ENCODE measurements around the gene DTX3.
A peak's percentile ranks its signal among the peaks of the same experiment; 100 is the strongest.
"Not testable (repeated sequence)": the region's sequence is repeated elsewhere in the genome, so short reads cannot be mapped to it uniquely, and the experiment has no call there.

The DTX3 gene

GRCh38 chr12:57626921-57627445 is 22.4 kb downstream of the DTX3 start:
- peak in 1 of 2 donors; percentile 39 for DNase-seq (ENCODE audit: low spot score in 2 of 2)
- H3K36me3 Mint-ChIP-seq, result no peaks in the 10 kb centered on the region
- no peak for ATAC-seq
- H3K27ac Mint-ChIP-seq, result no peak overlapping the region
- peak overlapping the region; percentile 29 for H3K4me3 Mint-ChIP-seq
- H3K4me1 Mint-ChIP-seq, result peaks cover 31% of the 10 kb centered on the region
- H3K9me3 Mint-ChIP-seq, result no peaks in the 10 kb centered on the region

GRCh38 chr12:57627501-57628279 is 23.1 kb downstream of the DTX3 start:
- H3K4me3 Mint-ChIP-seq, result peak overlapping the region; percentile 29
- DNase-seq (ENCODE audit: low spot score in 2 of 2), result peak in 1 of 2 donors; percentile 52

GRCh38 chr12:57628280-57629191 is 23.9 kb downstream of the DTX3 start:
- Mint-ChIP-seq H3K27ac (no peak overlapping the region), H3K4me1 (peaks cover 35% of the 10 kb centered on the region), H3K4me3 (peak overlapping the region; percentile 29), H3K9me3 (no peaks in the 10 kb centered on the region), H3K36me3 (no peaks in the 10 kb centered on the region)
- peak in 1 of 2 donors; percentile 45 for DNase-seq (ENCODE audit: low spot score in 2 of 2)
- no peak for ATAC-seq

More at GRCh38 chr12:57627501-57628279, 23.1 kb downstream of the DTX3 start:
- Mint-ChIP-seq H3K27ac (no peak overlapping the region), H3K36me3 (no peaks in the 10 kb centered on the region), H3K9me3 (no peaks in the 10 kb centered on the region), H3K4me1 (peaks cover 30% of the 10 kb centered on the region)
- peak; percentile 46 for ATAC-seq

- Mint-ChIP-seq H3K27ac (no peak overlapping the region), H3K4me3 (no peak overlapping the region), H3K9me3 (no peaks in the 10 kb centered on the region), H3K36me3 (no peaks in the 10 kb centered on the region), H3K4me1 (peaks cover 37% of the 10 kb centered on the region)
- DNase-seq (ENCODE audit: low spot score in 2 of 2) (peak in 1 of 2 donors; percentile 48), ATAC-seq (no peak)
Measured at GRCh38 chr12:57629897-57630471, 25.4 kb downstream of the DTX3 start.

- DNase-seq (ENCODE audit: low spot score in 2 of 2) (peak in 1 of 2 donors; percentile 49), ATAC-seq (no peak)
- no peak overlapping the region for H3K27ac Mint-ChIP-seq
- no peaks in the 10 kb centered on the region for H3K9me3 Mint-ChIP-seq
- H3K4me1 Mint-ChIP-seq, result peaks cover 37% of the 10 kb centered on the region
- peak overlapping the region; percentile 75 for H3K4me3 Mint-ChIP-seq
- H3K36me3 Mint-ChIP-seq, result no peaks in the 10 kb centered on the region
Measured at GRCh38 chr12:57630891-57631433, 26.3 kb downstream of the DTX3 start.

GRCh38 chr12:57631566-57632072 is 27.0 kb downstream of the DTX3 start:
- ATAC-seq (no peak), DNase-seq (ENCODE audit: low spot score in 2 of 2) (no peak)
- Mint-ChIP-seq H3K4me3 (peak overlapping the region; percentile 75), H3K36me3 (no peaks in the 10 kb centered on the region), H3K9me3 (no peaks in the 10 kb centered on the region), H3K4me1 (peaks cover 33% of the 10 kb centered on the region), H3K27ac (no peak overlapping the region)

GRCh38 chr12:57632073-57632957 is 27.7 kb downstream of the DTX3 start:
- Mint-ChIP-seq H3K4me1 (peaks cover 27% of the 10 kb centered on the region), H3K36me3 (no peaks in the 10 kb centered on the region), H3K27ac (no peak overlapping the region), H3K9me3 (no peaks in the 10 kb centered on the region), H3K4me3 (peak overlapping the region; percentile 75)
- peak in 1 of 2 donors; percentile 68 for DNase-seq (ENCODE audit: low spot score in 2 of 2)
- ATAC-seq, result peak; percentile 46

- Mint-ChIP-seq H3K4me1 (peaks cover 21% of the 10 kb centered on the region), H3K4me3 (peak within 1 kb of the TSS; percentile 75), H3K27ac (no peak within 1 kb of the TSS), H3K9me3 (no peaks in the 10 kb centered on the region), H3K36me3 (no peaks in the 10 kb centered on the region)
- peak; percentile 66 to 83 for DNase-seq (ENCODE audit: low spot score in 2 of 2)
- peak; percentile 87 for ATAC-seq
Measured at GRCh38 chr12:57632958-57633840, 28.6 kb downstream of the DTX3 start, which contains the start of gene B4GALNT1. TSS of gene B4GALNT1 (minus strand) at chr12:57633201. CDS start at chr12:57632132, 1,069 bp downstream.

- not testable (repeated sequence) for H3K9me3 Mint-ChIP-seq; H3K4me3 Mint-ChIP-seq; H3K27ac Mint-ChIP-seq; DNase-seq (ENCODE audit: low spot score in 2 of 2); ATAC-seq; H3K36me3 Mint-ChIP-seq
- peaks cover 14% of the 10 kb centered on the region for H3K4me1 Mint-ChIP-seq
Measured at GRCh38 chr12:57636731-57637130, 32.1 kb downstream of the DTX3 start.

GRCh38 chr12:57637364-57637763 is 32.7 kb downstream of the DTX3 start:
- ATAC-seq (no peak), DNase-seq (ENCODE audit: low spot score in 2 of 2) (no peak)
- Mint-ChIP-seq H3K36me3 (no peaks in the 10 kb centered on the region), H3K4me1 (peaks cover 8% of the 10 kb centered on the region), H3K27ac (no peak overlapping the region), H3K4me3 (no peak overlapping the region), H3K9me3 (no peaks in the 10 kb centered on the region)

GRCh38 chr12:57638096-57638495 is 33.5 kb downstream of the DTX3 start:
- Mint-ChIP-seq H3K36me3 (no peaks in the 10 kb centered on the region), H3K27ac (no peak overlapping the region), H3K9me3 (no peaks in the 10 kb centered on the region), H3K4me3 (no peak overlapping the region), H3K4me1 (peaks cover 6% of the 10 kb centered on the region)
- ATAC-seq, result no peak
- DNase-seq (ENCODE audit: low spot score in 2 of 2), result no peak

- H3K4me3 Mint-ChIP-seq, result no peak overlapping the region
- DNase-seq (ENCODE audit: low spot score in 2 of 2) (no peak), ATAC-seq (no peak)
- H3K27ac Mint-ChIP-seq, result no peak overlapping the region
- no peaks in the 10 kb centered on the region for H3K9me3 Mint-ChIP-seq
- no peaks in the 10 kb centered on the region for H3K4me1 Mint-ChIP-seq
- H3K36me3 Mint-ChIP-seq, result no peaks in the 10 kb centered on the region
Measured at GRCh38 chr12:57640175-57641042, 35.8 kb downstream of the DTX3 start.

Data from stimulated activated effector memory CD8-positive, alpha-beta T cell treated with anti-CD3 and anti-CD28 coated beads, Interleukin-12 subunit alpha, Interleukin-12 subunit beta, amount 100 ng/mL, for 72 hours (primary cell).